Activated CD4-positive, alpha-beta T cell treated with anti-CD3 and anti-CD28 coated beads for 24 hours (primary cell): ENCODE data around the gene STUM.
"Not testable (repeated sequence)": the region's sequence is repeated elsewhere in the genome, so short reads cannot be mapped to it uniquely, and the experiment has no call there.

Experiments
- DNase-seq, 2 donors: peaks; one replicate each; pipeline ENCODE4 v3.0.0-alpha.2; 2020; ENCODE audit warnings: low read depth in 2 of 2

Gene STUM

DNA sequence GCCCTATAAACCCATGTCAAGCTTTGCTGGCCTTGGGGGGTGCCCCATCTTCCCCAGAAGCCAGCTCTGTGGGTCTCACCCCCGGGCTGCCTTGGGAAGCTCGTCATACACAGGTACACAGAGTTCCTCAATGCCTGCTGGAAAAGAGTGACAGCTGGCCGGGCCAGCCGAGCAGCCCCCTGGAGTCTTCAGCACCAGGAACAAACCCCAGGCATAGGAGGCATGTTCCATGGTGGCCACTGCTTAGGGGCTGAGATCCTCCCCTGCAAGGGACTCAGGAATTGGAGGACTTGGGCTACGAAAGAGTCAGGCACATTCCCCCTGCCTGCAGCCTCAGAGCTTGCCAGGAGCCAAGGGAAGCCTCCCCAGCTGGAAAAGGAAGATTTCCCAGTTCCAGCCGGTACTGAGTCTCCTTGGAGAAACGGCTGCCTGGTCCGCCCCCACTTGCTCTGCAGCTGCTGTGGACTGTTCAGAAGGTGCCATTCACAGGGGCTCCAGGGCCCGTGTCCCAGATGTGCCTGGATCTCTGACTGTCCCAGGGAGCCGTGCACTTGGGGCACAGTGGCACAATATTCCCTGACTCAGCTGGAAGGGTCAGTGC is 89.5 kb downstream of the STUM start:
- DNase-seq: no peak

GRCh38 chr1:226638608-226639007 is 90.0 kb downstream of the STUM start:
- DNase-seq: no peak

DNA sequence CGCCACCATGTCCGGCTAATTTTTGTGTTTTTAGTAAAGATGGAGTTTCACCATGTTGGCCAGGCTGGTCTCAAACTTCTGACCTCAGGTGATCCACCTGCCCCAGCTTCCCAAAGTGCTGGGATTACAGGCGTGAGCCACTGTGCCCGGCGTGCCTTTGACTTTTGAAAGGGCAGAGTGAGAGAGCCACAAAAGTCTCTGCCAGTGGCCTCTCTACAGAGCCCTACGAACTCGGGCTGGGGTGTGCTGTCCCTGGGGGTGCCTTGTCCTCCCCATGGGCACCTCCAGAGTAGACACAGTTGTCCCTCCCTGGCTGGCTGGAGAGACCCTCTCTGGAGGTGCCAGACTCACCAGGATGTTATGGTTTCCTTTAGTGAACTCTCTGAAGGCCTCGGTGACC is 90.6 kb downstream of the STUM start:
- not testable (repeated sequence) for DNase-seq

GRCh38 chr1:226639631-226640061 is 91.1 kb downstream of the STUM start:
- no peak for DNase-seq

GRCh38 chr1:226640321-226641136 is 92.0 kb downstream of the STUM start:
- no peak for DNase-seq

GRCh38 chr1:226641671-226642231 is 93.2 kb downstream of the STUM start:
- no peak for DNase-seq

DNA sequence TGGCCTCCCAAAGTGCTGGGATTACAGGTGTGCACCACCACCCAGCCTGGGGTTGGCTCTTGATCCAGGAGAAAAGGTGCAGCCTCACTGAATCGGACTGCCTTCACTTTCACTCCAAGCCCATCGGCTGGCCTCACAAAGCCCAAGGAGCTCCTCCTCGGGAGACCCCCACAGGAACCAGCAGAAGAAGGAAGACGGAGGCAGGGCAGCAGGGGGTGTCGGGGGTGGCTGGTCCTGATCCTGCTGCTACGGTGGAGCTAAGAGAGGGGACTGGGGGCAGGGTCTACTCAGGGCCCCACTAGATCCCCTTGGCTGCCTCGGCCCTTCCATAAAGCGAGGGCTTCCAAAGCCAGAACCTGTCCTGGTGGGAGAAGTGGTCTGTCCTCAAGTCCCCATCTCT is 93.9 kb downstream of the STUM start:
- DNase-seq: no peak

- peak; percentile 56 to 59 for DNase-seq
Measured at GRCh38 chr1:226643177-226643576, 94.6 kb downstream of the STUM start.

DNA sequence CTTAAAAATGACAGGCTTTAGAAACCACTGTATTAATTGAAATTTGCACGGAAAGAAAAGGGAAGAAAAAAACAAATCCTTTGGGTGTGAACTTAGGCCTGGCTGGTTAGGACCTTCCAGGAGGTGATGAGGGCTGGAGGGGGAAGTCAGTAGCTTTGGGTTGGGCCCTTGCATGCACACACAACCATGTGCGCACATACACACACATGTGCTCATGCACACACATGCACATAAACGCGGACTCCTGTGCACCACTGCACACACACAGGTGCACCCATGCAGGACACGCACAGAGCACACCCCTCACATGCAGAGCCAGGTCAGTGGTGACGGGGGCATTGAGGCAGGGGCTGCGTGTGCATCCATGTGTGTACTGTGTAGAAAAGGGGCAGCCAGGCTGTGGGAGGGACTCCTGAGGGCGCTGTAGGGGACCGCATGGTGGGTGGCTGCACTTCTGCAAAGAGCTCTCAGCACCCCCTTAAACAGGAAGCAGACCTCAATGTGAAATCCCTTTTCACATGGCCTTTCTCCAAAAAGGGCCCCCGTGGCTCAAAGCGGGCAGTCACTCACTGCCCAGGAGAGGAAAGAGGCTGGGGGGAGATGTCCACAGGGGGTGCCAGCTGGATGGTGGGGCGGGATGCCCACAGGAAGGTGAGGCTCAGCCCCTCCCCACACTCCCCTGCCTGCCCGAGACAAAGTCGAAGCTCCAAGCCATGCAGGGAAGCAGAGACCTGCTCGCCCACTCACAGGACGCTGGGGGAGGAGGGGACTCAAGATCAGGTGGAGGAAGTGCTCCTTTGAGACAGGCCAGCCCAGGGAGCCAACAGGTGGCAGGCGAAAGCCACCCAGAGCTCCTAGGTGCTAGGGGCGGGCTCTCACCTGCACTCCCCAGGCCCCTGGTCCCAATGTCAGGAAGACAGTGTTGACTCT is 95.3 kb downstream of the STUM start:
- DNase-seq: no peak

- no peak for DNase-seq
Measured at GRCh38 chr1:226644541-226645176, 96.1 kb downstream of the STUM start.

GRCh38 chr1:226645279-226645976 is 96.9 kb downstream of the STUM start:
- no peak for DNase-seq

GRCh38 chr1:226646026-226646869 is 97.7 kb downstream of the STUM start:
- DNase-seq: no peak

DNA sequence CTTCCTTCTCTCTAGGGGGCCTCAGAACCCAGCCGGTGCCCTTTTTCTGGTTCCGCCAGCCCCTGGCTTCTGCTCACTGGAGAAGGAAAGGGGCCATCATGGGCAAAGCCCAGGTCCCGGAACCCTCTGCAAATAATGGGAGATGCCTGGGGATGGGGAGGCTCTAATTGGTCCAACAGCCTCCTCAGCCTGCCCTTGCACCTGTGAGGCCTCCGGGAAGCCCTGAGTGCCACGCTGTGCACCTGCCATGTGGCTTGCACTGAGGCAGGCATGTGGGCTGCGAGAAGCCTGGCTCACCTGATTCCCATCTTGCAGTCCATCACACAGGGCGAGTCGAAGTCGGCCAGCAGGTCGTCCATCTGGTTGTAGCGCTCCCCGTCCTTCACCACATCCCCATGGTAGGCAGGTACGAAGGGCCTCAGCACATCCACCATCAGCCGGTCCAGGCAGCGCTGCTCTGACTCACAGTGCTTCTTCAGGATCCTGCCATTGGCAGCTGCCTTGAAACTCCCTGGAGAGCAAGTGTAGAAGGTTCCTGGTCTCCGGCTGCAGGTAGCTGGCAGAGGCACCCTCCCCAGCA is 98.4 kb downstream of the STUM start:
- no peak for DNase-seq

DNA sequence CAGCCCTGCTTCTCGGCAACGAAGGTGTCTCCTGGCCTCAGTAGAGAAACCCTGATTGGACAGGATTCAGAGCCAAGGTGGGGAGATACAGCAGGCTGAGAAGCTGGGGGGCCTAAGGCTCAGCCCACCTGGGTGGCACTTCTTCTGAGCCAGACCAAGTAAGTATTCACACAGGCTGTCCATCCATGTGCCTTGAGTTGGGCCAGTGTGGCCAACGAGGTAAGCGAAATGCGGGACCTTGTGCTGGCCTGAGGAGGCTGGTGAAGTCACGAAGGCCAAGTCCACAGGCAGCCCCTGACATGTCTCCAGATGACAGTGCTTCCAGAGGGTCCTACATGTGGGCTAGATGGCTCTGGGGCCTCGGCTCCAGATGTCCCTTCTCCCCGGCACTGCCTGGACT is 99.2 kb downstream of the STUM start:
- no peak for DNase-seq

- DNase-seq: no peak
Measured at GRCh38 chr1:226648421-226648820, 99.9 kb downstream of the STUM start.

DNA sequence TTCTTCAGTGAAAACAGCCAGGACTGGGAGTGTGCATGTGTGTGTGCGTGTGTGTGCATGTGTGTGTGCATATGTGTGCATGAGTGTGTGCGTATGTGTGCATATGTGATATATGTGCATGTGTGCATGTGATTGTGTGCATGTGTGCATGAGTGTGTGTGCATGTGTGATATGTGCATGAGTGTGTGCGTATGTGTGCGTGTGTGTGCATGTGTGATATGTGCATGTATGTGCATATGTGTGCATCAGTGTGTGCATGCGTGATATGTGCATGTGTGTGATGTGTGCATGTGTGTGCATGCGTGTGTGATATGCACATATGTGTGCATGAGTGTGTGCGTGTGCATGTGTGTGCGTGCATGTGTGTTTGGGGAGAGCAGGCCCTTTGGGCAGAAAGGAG is 100.7 kb downstream of the STUM start:
- no peak for DNase-seq

DNA sequence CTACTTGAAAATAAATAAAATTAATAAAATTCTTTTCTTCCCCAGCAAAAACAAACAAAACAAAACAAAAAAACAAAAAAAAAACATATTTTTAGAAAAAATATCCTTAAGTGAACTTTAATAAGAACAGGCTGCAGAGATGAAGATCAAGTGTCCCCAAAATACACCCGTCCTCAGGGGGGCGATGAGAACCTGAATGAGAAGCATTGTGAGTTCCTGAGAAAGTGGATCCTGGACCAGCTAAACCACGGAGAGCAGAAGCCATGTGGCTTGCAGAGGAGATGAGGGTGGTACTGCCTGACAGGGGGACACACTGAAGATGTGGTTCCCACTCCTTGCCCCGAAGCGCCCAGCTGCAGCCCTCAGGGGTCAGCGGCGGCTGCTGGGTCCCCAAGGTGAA is 101.2 kb downstream of the STUM start:
- DNase-seq: no peak

GRCh38 chr1:226650236-226650841 is 101.8 kb downstream of the STUM start:
- no peak for DNase-seq

- no peak for DNase-seq
Measured at GRCh38 chr1:226651041-226651731, 102.6 kb downstream of the STUM start.
